Nephron (organoid): ENCODE results near the gene HOXC5.

Experiments
- H3K27ac Mint-ChIP-seq, 3 experiments: 2 replicates each; pipeline ENCODE4 v1.8.0; 2020; ENCODE audit warnings: mixed read lengths in 3 of 3, mild to moderate bottlenecking in 2 of 3, moderate library complexity in 1 of 3
- H3K27me3 Mint-ChIP-seq: 2 replicates; pipeline ENCODE4 v1.8.0; 2021; ENCODE audit warnings: low read depth, mild to moderate bottlenecking, moderate library complexity, mixed read lengths
- H3K36me3 Mint-ChIP-seq: 2 replicates; pipeline ENCODE4 v1.8.0; 2020; ENCODE audit warnings: low read depth, mixed read lengths
- H3K4me1 Mint-ChIP-seq: 2 replicates; pipeline ENCODE4 v1.8.0; 2020; ENCODE audit warnings: mixed read lengths
- H3K4me3 Mint-ChIP-seq, 3 experiments: 2 replicates each; pipeline ENCODE4 v1.8.0; 2020; ENCODE audit warnings: mild to moderate bottlenecking in 3 of 3, mixed read lengths in 3 of 3, moderate library complexity in 2 of 3
- H3K9me3 Mint-ChIP-seq: 2 replicates; pipeline ENCODE4 v1.8.0; 2020; ENCODE audit warnings: mixed read lengths
- TF ChIP-seq, protein P1 (sequence below), 3 experiments: fragments of 200-600 bp; sonication (generic); IDR thresholded peaks; one replicate each; pipeline ENCODE4 v1.5.0; 2021; ENCODE audit warnings: antibody characterized with exemption in 3 of 3; ENCODE audit not compliant: unreplicated experiment in 3 of 3

HOXC5 gene

DNA sequence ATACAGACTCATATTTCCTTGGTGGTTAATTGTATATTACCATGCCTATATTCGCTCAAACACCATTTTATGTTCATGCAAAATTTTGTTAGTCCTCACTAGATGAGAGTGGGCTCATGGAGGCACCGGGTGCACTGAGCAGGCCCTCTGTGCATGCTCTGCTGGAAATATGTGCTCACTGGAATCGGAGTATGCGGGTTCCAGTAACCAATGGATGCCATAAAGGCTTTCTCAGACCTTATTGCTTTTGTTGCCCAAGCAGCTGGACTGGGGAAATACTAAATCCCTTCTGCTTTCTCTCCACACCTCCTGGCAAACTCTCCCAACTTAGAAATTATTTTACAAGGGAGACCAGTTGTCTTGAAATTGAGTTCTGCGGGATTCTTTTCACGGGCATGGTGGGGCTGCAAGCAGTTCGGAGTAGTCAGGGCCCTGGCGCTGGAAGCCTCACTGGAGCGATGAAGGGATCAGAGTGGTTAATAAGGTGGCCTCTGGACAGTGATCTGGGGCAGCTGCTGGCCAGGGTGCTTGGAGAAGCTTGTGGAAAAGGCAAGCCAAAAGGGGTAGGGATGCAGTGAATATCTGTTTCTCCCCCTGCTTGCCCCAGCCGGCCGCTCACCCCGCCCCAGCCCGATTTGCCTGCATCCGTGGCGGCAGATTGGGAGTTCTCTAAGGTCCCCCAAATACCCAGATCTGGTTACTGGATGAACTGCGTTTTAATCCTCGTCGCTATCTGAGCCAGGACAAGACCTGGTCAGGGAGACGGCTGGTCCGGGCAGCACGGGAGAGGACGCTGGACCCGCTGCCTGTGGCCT lies 12.1 kb upstream of the HOXC5 start:
- TF ChIP-seq, protein P1, sequence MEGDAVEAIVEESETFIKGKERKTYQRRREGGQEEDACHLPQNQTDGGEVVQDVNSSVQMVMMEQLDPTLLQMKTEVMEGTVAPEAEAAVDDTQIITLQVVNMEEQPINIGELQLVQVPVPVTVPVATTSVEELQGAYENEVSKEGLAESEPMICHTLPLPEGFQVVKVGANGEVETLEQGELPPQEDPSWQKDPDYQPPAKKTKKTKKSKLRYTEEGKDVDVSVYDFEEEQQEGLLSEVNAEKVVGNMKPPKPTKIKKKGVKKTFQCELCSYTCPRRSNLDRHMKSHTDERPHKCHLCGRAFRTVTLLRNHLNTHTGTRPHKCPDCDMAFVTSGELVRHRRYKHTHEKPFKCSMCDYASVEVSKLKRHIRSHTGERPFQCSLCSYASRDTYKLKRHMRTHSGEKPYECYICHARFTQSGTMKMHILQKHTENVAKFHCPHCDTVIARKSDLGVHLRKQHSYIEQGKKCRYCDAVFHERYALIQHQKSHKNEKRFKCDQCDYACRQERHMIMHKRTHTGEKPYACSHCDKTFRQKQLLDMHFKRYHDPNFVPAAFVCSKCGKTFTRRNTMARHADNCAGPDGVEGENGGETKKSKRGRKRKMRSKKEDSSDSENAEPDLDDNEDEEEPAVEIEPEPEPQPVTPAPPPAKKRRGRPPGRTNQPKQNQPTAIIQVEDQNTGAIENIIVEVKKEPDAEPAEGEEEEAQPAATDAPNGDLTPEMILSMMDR (IDR thresholded peaks at IDR 0.05; ENCODE audit: unreplicated experiment in 3 of 3): no peak
- Mint-ChIP-seq H3K27ac (peak overlapping the region; percentile 95 to 98 (median 97)), H3K9me3 (no peaks in the 10 kb centered on the region), H3K4me1 (peaks cover 63% of the 10 kb centered on the region), H3K27me3 (peaks cover 6% of the 10 kb centered on the region), H3K4me3 (peak overlapping the region; percentile 85 to 90 (median 89)), H3K36me3 (peaks cover 3% of the 10 kb centered on the region)

DNA sequence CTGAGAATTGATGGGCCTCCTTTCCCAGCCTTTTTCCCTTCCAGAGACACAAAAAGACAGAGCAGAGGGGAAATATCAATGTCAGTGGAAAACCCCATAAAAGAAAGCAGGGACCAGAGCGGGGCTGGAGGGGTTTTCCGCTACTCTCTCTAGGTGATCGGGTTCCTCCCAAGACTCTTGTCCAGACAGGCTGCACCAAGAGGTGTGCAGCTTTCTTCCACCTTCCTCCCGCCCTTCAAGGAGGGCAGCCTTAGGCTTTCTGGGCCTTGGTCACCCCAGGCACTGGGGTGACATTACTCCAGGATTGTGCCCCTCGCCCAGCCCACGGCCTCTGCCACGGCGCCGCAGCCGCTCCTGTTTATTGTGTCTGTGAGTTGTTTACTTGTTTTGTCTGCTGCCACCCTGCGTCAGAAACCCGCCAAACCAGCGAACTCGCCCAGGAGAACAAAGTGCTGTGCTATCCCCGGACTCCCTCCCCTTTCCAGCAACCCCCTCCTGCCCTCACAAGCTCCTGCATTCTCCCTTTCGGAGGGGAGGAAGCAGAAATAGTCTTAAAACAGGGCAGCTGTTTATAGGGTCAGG lies 11.3 kb upstream of the HOXC5 start:
- Mint-ChIP-seq H3K36me3 (peaks cover 3% of the 10 kb centered on the region), H3K27me3 (peaks cover 6% of the 10 kb centered on the region), H3K4me3 (peak overlapping the region; percentile 85 to 90 (median 89)), H3K4me1 (peaks cover 63% of the 10 kb centered on the region), H3K9me3 (no peaks in the 10 kb centered on the region), H3K27ac (peak overlapping the region; percentile 95 to 98 (median 97))
- TF ChIP-seq, protein P1 (IDR thresholded peaks at IDR 0.05; ENCODE audit: unreplicated experiment in 3 of 3): no peak

DNA sequence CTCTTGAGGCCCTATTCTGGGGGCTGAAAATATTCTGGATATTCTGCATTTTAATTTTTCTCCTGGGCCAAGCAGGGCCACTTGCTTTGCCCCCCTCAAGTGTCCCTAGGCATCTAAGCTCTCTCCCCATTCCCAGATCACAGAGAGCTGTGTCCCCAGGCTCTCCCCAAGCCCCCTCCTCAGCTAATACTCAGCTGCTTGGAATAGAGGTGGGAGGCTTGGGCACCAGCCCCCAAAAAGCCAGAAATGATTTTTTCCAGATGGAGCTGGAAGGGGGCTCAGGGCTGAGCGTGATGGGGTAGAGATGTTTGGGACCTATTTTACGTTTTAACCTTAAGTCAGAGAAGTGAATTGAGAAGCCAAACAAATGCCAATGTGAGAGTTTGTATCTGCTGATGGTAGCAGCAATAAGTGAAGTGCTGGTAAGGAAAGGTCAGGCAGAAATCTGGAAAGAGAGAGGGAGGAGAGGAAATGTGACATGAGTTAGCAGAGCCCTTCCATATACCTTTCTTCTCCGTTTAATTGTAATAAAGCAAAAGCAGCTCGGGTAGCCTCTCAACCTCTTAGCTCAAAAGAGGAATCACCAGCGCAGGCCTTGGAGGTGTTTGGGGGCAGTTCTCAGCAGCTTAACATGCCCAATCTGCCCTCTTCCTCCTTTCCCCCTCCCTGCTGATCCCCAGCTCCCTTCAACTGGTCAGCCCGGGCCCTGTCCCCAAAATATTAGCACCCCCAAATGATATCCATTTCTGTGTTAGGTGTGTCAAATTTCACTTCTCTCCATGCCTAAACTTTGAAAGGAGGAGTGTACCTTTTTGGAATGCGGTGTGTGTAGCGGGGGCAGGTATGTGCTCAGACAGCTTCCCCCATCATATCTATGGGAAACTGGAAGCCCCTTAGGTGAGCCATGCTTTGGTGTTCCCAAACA lies 9.6 kb upstream of the HOXC5 start:
- Mint-ChIP-seq H3K4me3 (peak overlapping the region; percentile 85 to 90 (median 89)), H3K36me3 (peaks cover 3% of the 10 kb centered on the region), H3K27ac (peak overlapping the region; percentile 95 to 98 (median 97)), H3K4me1 (peaks cover 76% of the 10 kb centered on the region), H3K9me3 (no peaks in the 10 kb centered on the region), H3K27me3 (peaks cover 11% of the 10 kb centered on the region)
- TF ChIP-seq, protein P1 (IDR thresholded peaks at IDR 0.05; ENCODE audit: unreplicated experiment in 3 of 3): no peak

DNA sequence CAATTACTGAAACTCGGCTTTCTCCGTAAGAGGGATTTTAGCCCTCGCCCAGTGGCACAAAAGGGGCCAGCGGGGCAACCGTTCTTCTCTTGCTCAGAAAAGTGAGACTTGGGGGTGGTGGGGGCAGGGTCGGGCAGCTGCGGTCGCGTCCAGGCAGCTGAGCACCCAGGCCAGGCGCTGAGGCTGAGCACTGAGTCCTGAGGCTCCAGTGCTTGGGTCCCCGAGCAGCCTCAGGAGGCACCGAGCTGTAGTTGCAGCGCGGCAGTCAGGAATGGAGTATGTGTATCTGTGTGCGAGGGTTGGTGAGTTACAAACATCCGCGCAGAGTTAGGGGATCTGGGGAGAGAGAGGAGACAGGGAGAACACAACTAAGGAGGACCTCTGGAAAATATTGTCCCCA lies 8.7 kb upstream of the HOXC5 start:
- peaks cover 3% of the 10 kb centered on the region for H3K36me3 Mint-ChIP-seq
- H3K9me3 Mint-ChIP-seq: no peaks in the 10 kb centered on the region
- TF ChIP-seq, protein P1 (IDR thresholded peaks at IDR 0.05; ENCODE audit: unreplicated experiment in 3 of 3): no peak
- peaks cover 15% of the 10 kb centered on the region for H3K27me3 Mint-ChIP-seq
- H3K27ac Mint-ChIP-seq: peak overlapping the region; percentile 95 to 98 (median 97)
- peaks cover 82% of the 10 kb centered on the region for H3K4me1 Mint-ChIP-seq
- peak overlapping the region; percentile 85 to 90 (median 89) for H3K4me3 Mint-ChIP-seq

DNA sequence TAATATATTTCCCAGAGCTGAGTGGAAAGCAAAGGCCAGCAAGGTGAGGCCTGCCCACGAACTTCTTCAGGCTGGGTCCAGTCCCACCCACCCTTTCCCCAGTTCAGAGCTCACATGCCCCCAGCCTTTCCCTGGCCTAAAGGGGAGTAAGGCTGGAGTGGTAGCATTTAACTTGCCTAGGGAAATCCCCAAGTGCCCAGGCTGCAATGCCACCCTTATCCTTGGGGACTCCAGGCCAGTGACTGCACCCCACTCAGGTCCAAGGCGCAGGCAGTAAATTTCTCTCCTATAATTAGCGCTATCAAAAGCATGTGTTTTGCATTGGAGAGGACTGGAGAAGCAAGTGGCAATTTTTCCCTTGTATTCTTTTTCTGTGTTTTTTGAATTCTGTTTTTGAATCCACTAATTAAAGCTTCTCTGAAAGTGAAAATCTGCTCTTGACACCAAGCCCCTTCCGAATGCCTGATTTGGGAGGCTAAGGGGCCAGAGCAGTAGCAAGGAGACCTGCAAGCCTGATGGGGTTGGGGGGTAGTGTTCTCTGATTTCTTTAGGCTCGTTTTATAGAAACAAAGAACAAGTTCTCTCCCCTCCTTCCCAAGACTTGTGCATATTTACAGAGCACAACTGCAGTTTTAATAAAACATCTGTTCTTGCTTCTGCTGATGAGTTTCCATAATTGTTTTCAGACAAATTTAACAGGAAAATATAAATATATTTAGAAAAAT lies 8.1 kb upstream of the HOXC5 start:
- peak overlapping the region; percentile 85 to 90 (median 89) for H3K4me3 Mint-ChIP-seq
- H3K4me1 Mint-ChIP-seq: peaks cover 88% of the 10 kb centered on the region
- TF ChIP-seq, protein P1 (IDR thresholded peaks at IDR 0.05; ENCODE audit: unreplicated experiment in 3 of 3): no peak

More for the DNA sequence above, 8.1 kb upstream of the HOXC5 start:
- Mint-ChIP-seq H3K9me3 (no peaks in the 10 kb centered on the region), H3K27ac (peak overlapping the region; percentile 95 to 98 (median 97)), H3K36me3 (peaks cover 8% of the 10 kb centered on the region), H3K27me3 (peaks cover 18% of the 10 kb centered on the region)
